Suprapubic skin (tissue), 4 donors: ENCODE results near the gene CLRN2.

Experiments used
- EP300 ChIP-seq: sonication (generic); formaldehyde crosslinking; IDR thresholded peaks from one replicate; pipeline ENCODE4 v1.6.1; 2017; ENCODE audit warnings: antibody characterized with exemption
- POLR2A ChIP-seq, 2 donors: fragments of 450-650 bp; IDR thresholded peaks; one replicate each; pipeline ENCODE4 v1.6.1; 2017; ENCODE audit warnings: antibody characterized with exemption in 2 of 2, mild to moderate bottlenecking in 2 of 2, moderate library complexity in 2 of 2
- POLR2AphosphoS5 ChIP-seq, 3 donors: sonication (generic); formaldehyde crosslinking; IDR thresholded peaks; one replicate each; pipeline ENCODE4 v1.6.1; 2017; ENCODE audit warnings: antibody characterized with exemption in 3 of 3
- TF ChIP-seq, protein P1 (sequence below), 2 donors: fragments of 200-600 bp in 1 of 2; fragments of 450-650 bp in 1 of 2; sonication (generic) in 1 of 2; IDR thresholded peaks; one replicate each; pipeline ENCODE4 v1.5.1; 2016 to 2019; ENCODE audit warnings: antibody characterized with exemption in 2 of 2, mild to moderate bottlenecking in 1 of 2, moderate library complexity in 1 of 2

DNA sequence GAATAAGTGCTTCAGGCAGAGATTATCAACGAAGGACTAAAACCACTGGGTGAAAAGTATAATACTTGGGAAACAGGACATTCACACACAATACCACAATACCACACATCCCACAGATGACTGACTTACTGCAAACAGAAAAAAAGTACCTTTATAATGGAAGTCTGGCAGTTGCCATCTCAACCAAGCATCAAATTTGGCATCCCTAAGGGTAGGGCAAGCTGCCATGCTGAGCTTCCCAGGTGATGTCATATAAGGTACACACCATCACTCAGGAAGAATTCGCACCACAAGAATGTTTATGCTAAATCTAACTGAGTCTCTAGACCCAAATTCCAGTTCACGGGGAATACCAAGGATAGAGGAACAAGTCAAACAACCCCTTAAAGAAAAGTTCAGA, 12.2 kb upstream of the CLRN2 start:
- TF ChIP-seq, protein P1, sequence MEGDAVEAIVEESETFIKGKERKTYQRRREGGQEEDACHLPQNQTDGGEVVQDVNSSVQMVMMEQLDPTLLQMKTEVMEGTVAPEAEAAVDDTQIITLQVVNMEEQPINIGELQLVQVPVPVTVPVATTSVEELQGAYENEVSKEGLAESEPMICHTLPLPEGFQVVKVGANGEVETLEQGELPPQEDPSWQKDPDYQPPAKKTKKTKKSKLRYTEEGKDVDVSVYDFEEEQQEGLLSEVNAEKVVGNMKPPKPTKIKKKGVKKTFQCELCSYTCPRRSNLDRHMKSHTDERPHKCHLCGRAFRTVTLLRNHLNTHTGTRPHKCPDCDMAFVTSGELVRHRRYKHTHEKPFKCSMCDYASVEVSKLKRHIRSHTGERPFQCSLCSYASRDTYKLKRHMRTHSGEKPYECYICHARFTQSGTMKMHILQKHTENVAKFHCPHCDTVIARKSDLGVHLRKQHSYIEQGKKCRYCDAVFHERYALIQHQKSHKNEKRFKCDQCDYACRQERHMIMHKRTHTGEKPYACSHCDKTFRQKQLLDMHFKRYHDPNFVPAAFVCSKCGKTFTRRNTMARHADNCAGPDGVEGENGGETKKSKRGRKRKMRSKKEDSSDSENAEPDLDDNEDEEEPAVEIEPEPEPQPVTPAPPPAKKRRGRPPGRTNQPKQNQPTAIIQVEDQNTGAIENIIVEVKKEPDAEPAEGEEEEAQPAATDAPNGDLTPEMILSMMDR (IDR thresholded peaks at IDR 0.05), result no peak
- TF ChIP-seq EP300, result no peak
- TF ChIP-seq POLR2AphosphoS5 (IDR thresholded peaks at IDR 0.05), result no peak
- no peak for TF ChIP-seq POLR2A (IDR thresholded peaks at IDR 0.05)
